SK-N-SH treated with all-trans-retinoic acid at 6 μM for 48 hours (cell line): Measurements from ENCODE around the gene CNIH2.
A peak's percentile ranks its signal among the peaks of the same experiment; 100 is the strongest.

Source experiments
- ATAC-seq: fragments of 200-7000 bp; cut with Tn5 transposase; 3 replicates; pipeline ENCODE4 v1.9.1; 2020; ENCODE audit warnings: mild to moderate bottlenecking, moderate library complexity
- ARNTL ChIP-seq: fragments of 450-650 bp; formaldehyde crosslinking; IDR thresholded peaks from 2 replicates; pipeline ENCODE4 v1.5.0; 2020; ENCODE audit warnings: low read depth, mild to moderate bottlenecking, moderate library complexity, borderline replicate concordance
- BACH2 ChIP-seq: fragments of 250-450 bp; sonication (Bioruptor Pico); IDR thresholded peaks from 2 replicates; pipeline ENCODE4 v1.9.0; 2021; ENCODE audit warnings: mild to moderate bottlenecking, borderline replicate concordance
- ESRRG ChIP-seq: fragments of 250-450 bp; sonication (Bioruptor Pico); IDR thresholded peaks from 2 replicates; pipeline ENCODE4 v1.6.1; 2021; ENCODE audit warnings: mild to moderate bottlenecking
- ISL1 ChIP-seq: fragments of 250-450 bp; sonication (Bioruptor Pico); IDR thresholded peaks from 2 replicates; pipeline ENCODE4 v2.1.2; 2022; ENCODE audit warnings: mild to moderate bottlenecking, moderate library complexity
- OSR1 ChIP-seq: fragments of 250-450 bp; sonication (Bioruptor Pico); IDR thresholded peaks from 2 replicates; pipeline ENCODE4 v1.8.0; 2022; ENCODE audit warnings: moderate library complexity, mild to moderate bottlenecking, inconsistent platforms
- PATZ1 ChIP-seq: fragments of 250-450 bp; sonication (Bioruptor Pico); IDR thresholded peaks from 2 replicates; pipeline ENCODE4 v1.8.0; 2020; ENCODE audit warnings: mild to moderate bottlenecking, moderate library complexity, borderline replicate concordance
- PPARA ChIP-seq: fragments of 250-450 bp; sonication (Bioruptor Pico); IDR thresholded peaks from 2 replicates; pipeline ENCODE4 v1.5.0; 2020; ENCODE audit warnings: mild to moderate bottlenecking, borderline replicate concordance
- TOX ChIP-seq: fragments of 250-450 bp; sonication (Bioruptor Pico); IDR thresholded peaks from 2 replicates; pipeline ENCODE4 v1.8.0; 2021; ENCODE audit warnings: mild to moderate bottlenecking, moderate library complexity, borderline replicate concordance
- TSHZ2 ChIP-seq: fragments of 250-450 bp; sonication (Bioruptor Pico); IDR thresholded peaks from 2 replicates; pipeline ENCODE4 v1.5.0; 2020; ENCODE audit warnings: mild to moderate bottlenecking, moderate library complexity
- ZFP3 ChIP-seq: fragments of 250-450 bp; sonication (Bioruptor Pico); IDR thresholded peaks from 2 replicates; pipeline ENCODE4 v1.5.0; 2020; ENCODE audit warnings: mild to moderate bottlenecking, moderate library complexity
- ZNF565 ChIP-seq: fragments of 450-650 bp; formaldehyde crosslinking; conservative IDR thresholded peaks from 2 replicates; pipeline ENCODE4 v1.5.0; 2020; ENCODE audit warnings: low read depth, mild to moderate bottlenecking, moderate library complexity
- ZNF70 ChIP-seq: fragments of 450-650 bp; formaldehyde crosslinking; IDR thresholded peaks from 2 replicates; pipeline ENCODE4 v1.5.0; 2020; ENCODE audit warnings: mild to moderate bottlenecking, moderate library complexity
- ZNF8 ChIP-seq: fragments of 450-650 bp; formaldehyde crosslinking; IDR thresholded peaks from 2 replicates; pipeline ENCODE4 v1.5.0; 2020; ENCODE audit warnings: mild to moderate bottlenecking, moderate library complexity
- TF ChIP-seq, protein P1 (sequence below): fragments of 250-450 bp; sonication (Bioruptor Pico); IDR thresholded peaks from 2 replicates; pipeline ENCODE4 v1.8.0; 2021; ENCODE audit warnings: low read depth, mild to moderate bottlenecking, moderate library complexity, borderline replicate concordance
- TF ChIP-seq, protein P2 (sequence below): fragments of 250-450 bp; sonication (Bioruptor Pico); IDR thresholded peaks from 2 replicates; pipeline ENCODE4 v1.5.1; 2021; ENCODE audit warnings: mild to moderate bottlenecking, moderate library complexity
- TF ChIP-seq, protein P3 (sequence below): fragments of 250-450 bp; sonication (Bioruptor Pico); IDR thresholded peaks from 2 replicates; pipeline ENCODE4 v1.5.1; 2020; ENCODE audit warnings: low read depth, mild to moderate bottlenecking, moderate library complexity

CNIH2 gene

GRCh38 chr11:66328302-66329144 lies 50.5 kb downstream of the CNIH2 start:
- no peak for TF ChIP-seq ZNF8 (CRISPR knock-in tag)
- 0 out of 2 replicates have a peak, but pooled peaks have one; percentile 10 for TF ChIP-seq TSHZ2
- no peak for TF ChIP-seq TOX
- TF ChIP-seq ARNTL (CRISPR knock-in tag), result peak; percentile 69; the same call in 1 of the 2 replicates
- peak; percentile 83 for ATAC-seq

GRCh38 chr11:66329165-66329673 lies 51.2 kb downstream of the CNIH2 start:
- ATAC-seq, result no peak
- no peak for TF ChIP-seq ARNTL (CRISPR knock-in tag)
- no peak for TF ChIP-seq ESRRG (CRISPR knock-in tag)
- TF ChIP-seq, protein P1, sequence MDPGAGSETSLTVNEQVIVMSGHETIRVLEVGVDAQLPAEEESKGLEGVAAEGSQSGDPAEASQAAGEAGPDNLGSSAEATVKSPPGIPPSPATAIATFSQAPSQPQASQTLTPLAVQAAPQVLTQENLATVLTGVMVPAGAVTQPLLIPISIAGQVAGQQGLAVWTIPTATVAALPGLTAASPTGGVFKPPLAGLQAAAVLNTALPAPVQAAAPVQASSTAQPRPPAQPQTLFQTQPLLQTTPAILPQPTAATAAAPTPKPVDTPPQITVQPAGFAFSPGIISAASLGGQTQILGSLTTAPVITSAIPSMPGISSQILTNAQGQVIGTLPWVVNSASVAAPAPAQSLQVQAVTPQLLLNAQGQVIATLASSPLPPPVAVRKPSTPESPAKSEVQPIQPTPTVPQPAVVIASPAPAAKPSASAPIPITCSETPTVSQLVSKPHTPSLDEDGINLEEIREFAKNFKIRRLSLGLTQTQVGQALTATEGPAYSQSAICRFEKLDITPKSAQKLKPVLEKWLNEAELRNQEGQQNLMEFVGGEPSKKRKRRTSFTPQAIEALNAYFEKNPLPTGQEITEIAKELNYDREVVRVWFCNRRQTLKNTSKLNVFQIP (CRISPR knock-in tag), result no peak
- no peak for TF ChIP-seq ISL1 (CRISPR knock-in tag)
- no peak for TF ChIP-seq BACH2
- TF ChIP-seq ZNF70 (CRISPR knock-in tag), result no peak
- no peak for TF ChIP-seq PATZ1
- TF ChIP-seq PPARA, result no peak
- no peak for TF ChIP-seq ZNF565 (CRISPR knock-in tag)
- no peak for TF ChIP-seq ZFP3

DNA sequence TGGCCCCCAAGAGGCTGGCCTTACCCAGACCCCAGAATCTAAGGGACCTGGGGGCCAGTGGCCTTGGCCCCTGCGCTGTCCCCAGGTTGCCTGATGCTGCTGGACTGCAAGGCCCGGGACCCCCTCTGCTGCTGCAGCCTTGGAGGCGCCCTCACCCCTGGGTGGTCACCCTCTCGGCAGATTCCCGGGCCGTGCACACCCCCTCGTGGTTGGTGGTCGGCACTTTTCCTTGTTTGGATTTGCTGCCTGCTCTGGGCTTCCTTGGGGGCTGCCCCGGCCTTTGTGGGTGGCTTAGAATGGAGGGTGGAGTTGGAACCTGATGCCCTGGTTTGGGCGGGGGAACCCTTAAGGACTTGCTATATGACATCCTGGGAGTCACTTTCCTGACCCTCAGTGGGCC lies 53.0 kb downstream of the CNIH2 start:
- no peak for ATAC-seq

More for the DNA sequence above, 53.0 kb downstream of the CNIH2 start:
- no peak for TF ChIP-seq ZFP3
- TF ChIP-seq, protein P2, sequence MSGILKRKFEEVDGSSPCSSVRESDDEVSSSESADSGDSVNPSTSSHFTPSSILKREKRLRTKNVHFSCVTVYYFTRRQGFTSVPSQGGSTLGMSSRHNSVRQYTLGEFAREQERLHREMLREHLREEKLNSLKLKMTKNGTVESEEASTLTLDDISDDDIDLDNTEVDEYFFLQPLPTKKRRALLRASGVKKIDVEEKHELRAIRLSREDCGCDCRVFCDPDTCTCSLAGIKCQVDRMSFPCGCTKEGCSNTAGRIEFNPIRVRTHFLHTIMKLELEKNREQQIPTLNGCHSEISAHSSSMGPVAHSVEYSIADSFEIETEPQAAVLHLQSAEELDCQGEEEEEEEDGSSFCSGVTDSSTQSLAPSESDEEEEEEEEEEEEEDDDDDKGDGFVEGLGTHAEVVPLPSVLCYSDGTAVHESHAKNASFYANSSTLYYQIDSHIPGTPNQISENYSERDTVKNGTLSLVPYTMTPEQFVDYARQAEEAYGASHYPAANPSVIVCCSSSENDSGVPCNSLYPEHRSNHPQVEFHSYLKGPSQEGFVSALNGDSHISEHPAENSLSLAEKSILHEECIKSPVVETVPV (CRISPR knock-in tag), result no peak
- no peak for TF ChIP-seq ZNF70 (CRISPR knock-in tag)
- TF ChIP-seq BACH2, result no peak
- no peak for TF ChIP-seq OSR1
- TF ChIP-seq, protein P3, sequence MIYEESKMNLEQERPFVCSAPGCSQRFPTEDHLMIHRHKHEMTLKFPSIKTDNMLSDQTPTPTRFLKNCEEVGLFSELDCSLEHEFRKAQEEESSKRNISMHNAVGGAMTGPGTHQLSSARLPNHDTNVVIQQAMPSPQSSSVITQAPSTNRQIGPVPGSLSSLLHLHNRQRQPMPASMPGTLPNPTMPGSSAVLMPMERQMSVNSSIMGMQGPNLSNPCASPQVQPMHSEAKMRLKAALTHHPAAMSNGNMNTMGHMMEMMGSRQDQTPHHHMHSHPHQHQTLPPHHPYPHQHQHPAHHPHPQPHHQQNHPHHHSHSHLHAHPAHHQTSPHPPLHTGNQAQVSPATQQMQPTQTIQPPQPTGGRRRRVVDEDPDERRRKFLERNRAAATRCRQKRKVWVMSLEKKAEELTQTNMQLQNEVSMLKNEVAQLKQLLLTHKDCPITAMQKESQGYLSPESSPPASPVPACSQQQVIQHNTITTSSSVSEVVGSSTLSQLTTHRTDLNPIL, result no peak
